NT2/D1 (cell line): Measurements from ENCODE around the gene AKT3.

Source experiments
- DNase-seq: peaks from one replicate; pipeline ENCODE4 v3.0.0-alpha.2; 2011; ENCODE audit warnings: low read depth, low spot score
- H3K27me3 ChIP-seq: 2 replicates; pipeline ENCODE4 v1.6.0; 2011; ENCODE audit warnings: mild to moderate bottlenecking; ENCODE audit not compliant: insufficient read length, insufficient read depth
- H3K36me3 ChIP-seq: 2 replicates; pipeline ENCODE4 v1.6.1; 2011; ENCODE audit warnings: mild to moderate bottlenecking, low read length, mixed read lengths; ENCODE audit not compliant: insufficient read depth, insufficient read length
- H3K4me1 ChIP-seq: 2 replicates; pipeline ENCODE4 v1.5.1; 2011; ENCODE audit not compliant: insufficient read depth, insufficient read length
- H3K4me3 ChIP-seq: 2 replicates; pipeline ENCODE4 v1.5.1; 2011; ENCODE audit warnings: low read depth; ENCODE audit not compliant: insufficient read length
- H3K9ac ChIP-seq: 2 replicates; pipeline ENCODE4 v1.6.0; 2011; ENCODE audit warnings: low read depth; ENCODE audit not compliant: insufficient read length
- H3K9me3 ChIP-seq: 2 replicates; pipeline ENCODE4 v1.5.1; 2011; ENCODE audit warnings: mild to moderate bottlenecking, low read length; ENCODE audit not compliant: insufficient read depth
- SUZ12 ChIP-seq: IDR thresholded peaks from 2 replicates; pipeline ENCODE4 v1.6.1; 2011; ENCODE audit not compliant: insufficient read length, insufficient read depth; ENCODE audit errors: extremely low read depth
- YY1 ChIP-seq: IDR thresholded peaks from 2 replicates; pipeline ENCODE4 v1.6.1; 2011; ENCODE audit not compliant: insufficient read length, insufficient read depth
- ZNF274 ChIP-seq: IDR thresholded peaks from 2 replicates; pipeline ENCODE4 v1.6.1; 2011; ENCODE audit warnings: mild to moderate bottlenecking, low read depth, low read length

The AKT3 gene

GRCh38 chr1:243542739-243543415, 307.2 kb downstream of the AKT3 start:
- Histone ChIP-seq H3K9me3 (no peaks in the 10 kb centered on the region), H3K27me3 (no peaks in the 10 kb centered on the region), H3K36me3 (no peaks in the 10 kb centered on the region), H3K4me3 (no peak overlapping the region), H3K4me1 (no peaks in the 10 kb centered on the region), H3K9ac (no peak overlapping the region)
- no peak for DNase-seq
- TF ChIP-seq SUZ12: no peak
- TF ChIP-seq YY1: no peak
- TF ChIP-seq ZNF274: no peak

- no peak for DNase-seq
- Histone ChIP-seq H3K4me1 (no peaks in the 10 kb centered on the region), H3K9me3 (no peaks in the 10 kb centered on the region), H3K9ac (no peak overlapping the region), H3K4me3 (no peak overlapping the region), H3K27me3 (no peaks in the 10 kb centered on the region), H3K36me3 (no peaks in the 10 kb centered on the region)
- no peak for TF ChIP-seq ZNF274
- TF ChIP-seq SUZ12: no peak
- no peak for TF ChIP-seq YY1
Observed at GRCh38 chr1:243539636-243540035, 310.4 kb downstream of the AKT3 start.

GRCh38 chr1:243535014-243535413, 315.0 kb downstream of the AKT3 start:
- Histone ChIP-seq H3K9me3 (no peaks in the 10 kb centered on the region), H3K9ac (no peak overlapping the region), H3K36me3 (no peaks in the 10 kb centered on the region), H3K4me3 (no peak overlapping the region), H3K4me1 (no peaks in the 10 kb centered on the region), H3K27me3 (no peaks in the 10 kb centered on the region)
- DNase-seq: no peak
- TF ChIP-seq SUZ12 (no peak), ZNF274 (no peak), YY1 (no peak)

GRCh38 chr1:243529512-243529911, 320.5 kb downstream of the AKT3 start:
- DNase-seq: no peak
- TF ChIP-seq SUZ12: no peak
- TF ChIP-seq YY1: no peak
- no peak for TF ChIP-seq ZNF274
- Histone ChIP-seq H3K4me3 (no peak overlapping the region), H3K27me3 (no peaks in the 10 kb centered on the region), H3K9ac (no peak overlapping the region), H3K9me3 (0 out of 2 replicates have a peak, but pooled peaks cover 5% of the 10 kb centered on the region), H3K36me3 (no peaks in the 10 kb centered on the region), H3K4me1 (no peaks in the 10 kb centered on the region)

- no peaks in the 10 kb centered on the region for H3K4me1 ChIP-seq
- TF ChIP-seq ZNF274: no peak
- no peak for TF ChIP-seq YY1
- no peak for TF ChIP-seq SUZ12
- no peaks in the 10 kb centered on the region for H3K27me3 ChIP-seq
- H3K36me3 ChIP-seq: no peaks in the 10 kb centered on the region
- H3K4me3 ChIP-seq: no peak overlapping the region
- DNase-seq: no peak
- H3K9me3 ChIP-seq: 0 out of 2 replicates have a peak, but pooled peaks cover 5% of the 10 kb centered on the region
- H3K9ac ChIP-seq: no peak overlapping the region
Observed at GRCh38 chr1:243528459-243529121, 321.5 kb downstream of the AKT3 start.

- Histone ChIP-seq H3K9me3 (0 out of 2 replicates have a peak, but pooled peaks cover 5% of the 10 kb centered on the region), H3K27me3 (no peaks in the 10 kb centered on the region), H3K36me3 (no peaks in the 10 kb centered on the region), H3K4me1 (no peaks in the 10 kb centered on the region), H3K9ac (no peak overlapping the region), H3K4me3 (no peak overlapping the region)
- DNase-seq: no peak
- TF ChIP-seq SUZ12 (no peak), ZNF274 (no peak), YY1 (no peak)
Observed at GRCh38 chr1:243526180-243526579, 323.9 kb downstream of the AKT3 start.

- no peak for DNase-seq
- no peak for TF ChIP-seq ZNF274
- no peak for TF ChIP-seq YY1
- TF ChIP-seq SUZ12: no peak
- Histone ChIP-seq H3K9me3 (0 out of 2 replicates have a peak, but pooled peaks cover 5% of the 10 kb centered on the region), H3K9ac (no peak overlapping the region), H3K4me3 (no peak overlapping the region), H3K4me1 (no peaks in the 10 kb centered on the region), H3K36me3 (no peaks in the 10 kb centered on the region), H3K27me3 (no peaks in the 10 kb centered on the region)
Observed at GRCh38 chr1:243525085-243525487, 325.0 kb downstream of the AKT3 start.
